Measurements from ENCODE around the gene MRPS18A.

- TF ChIP-seq EP300 (IDR thresholded peaks at IDR 0.05; ENCODE audit: borderline replicate concordance) (no peak), TAF1 (IDR thresholded peaks at IDR 0.05; ENCODE audit: low read depth) (no peak), RAD21 (IDR thresholded peaks at IDR 0.05; ENCODE audit: low read depth) (no peak), EGR1 (IDR thresholded peaks at IDR 0.05) (no peak), USF1 (IDR thresholded peaks at IDR 0.05) (no peak), TEAD4 (IDR thresholded peaks at IDR 0.05) (no peak), FOXM1 (IDR thresholded peaks at IDR 0.05; ENCODE audit: borderline replicate concordance, low read depth) (no peak), YY1 (IDR thresholded peaks at IDR 0.05; ENCODE audit: low read depth) (no peak), TCF12 (IDR thresholded peaks at IDR 0.05; ENCODE audit: low read depth) (no peak), ZBTB7A (IDR thresholded peaks at IDR 0.05; ENCODE audit: low read depth) (no peak)
- TF ChIP-seq, protein P1, sequence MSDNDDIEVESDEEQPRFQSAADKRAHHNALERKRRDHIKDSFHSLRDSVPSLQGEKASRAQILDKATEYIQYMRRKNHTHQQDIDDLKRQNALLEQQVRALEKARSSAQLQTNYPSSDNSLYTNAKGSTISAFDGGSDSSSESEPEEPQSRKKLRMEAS (IDR thresholded peaks at IDR 0.05): no peak
- TF ChIP-seq, protein P2, sequence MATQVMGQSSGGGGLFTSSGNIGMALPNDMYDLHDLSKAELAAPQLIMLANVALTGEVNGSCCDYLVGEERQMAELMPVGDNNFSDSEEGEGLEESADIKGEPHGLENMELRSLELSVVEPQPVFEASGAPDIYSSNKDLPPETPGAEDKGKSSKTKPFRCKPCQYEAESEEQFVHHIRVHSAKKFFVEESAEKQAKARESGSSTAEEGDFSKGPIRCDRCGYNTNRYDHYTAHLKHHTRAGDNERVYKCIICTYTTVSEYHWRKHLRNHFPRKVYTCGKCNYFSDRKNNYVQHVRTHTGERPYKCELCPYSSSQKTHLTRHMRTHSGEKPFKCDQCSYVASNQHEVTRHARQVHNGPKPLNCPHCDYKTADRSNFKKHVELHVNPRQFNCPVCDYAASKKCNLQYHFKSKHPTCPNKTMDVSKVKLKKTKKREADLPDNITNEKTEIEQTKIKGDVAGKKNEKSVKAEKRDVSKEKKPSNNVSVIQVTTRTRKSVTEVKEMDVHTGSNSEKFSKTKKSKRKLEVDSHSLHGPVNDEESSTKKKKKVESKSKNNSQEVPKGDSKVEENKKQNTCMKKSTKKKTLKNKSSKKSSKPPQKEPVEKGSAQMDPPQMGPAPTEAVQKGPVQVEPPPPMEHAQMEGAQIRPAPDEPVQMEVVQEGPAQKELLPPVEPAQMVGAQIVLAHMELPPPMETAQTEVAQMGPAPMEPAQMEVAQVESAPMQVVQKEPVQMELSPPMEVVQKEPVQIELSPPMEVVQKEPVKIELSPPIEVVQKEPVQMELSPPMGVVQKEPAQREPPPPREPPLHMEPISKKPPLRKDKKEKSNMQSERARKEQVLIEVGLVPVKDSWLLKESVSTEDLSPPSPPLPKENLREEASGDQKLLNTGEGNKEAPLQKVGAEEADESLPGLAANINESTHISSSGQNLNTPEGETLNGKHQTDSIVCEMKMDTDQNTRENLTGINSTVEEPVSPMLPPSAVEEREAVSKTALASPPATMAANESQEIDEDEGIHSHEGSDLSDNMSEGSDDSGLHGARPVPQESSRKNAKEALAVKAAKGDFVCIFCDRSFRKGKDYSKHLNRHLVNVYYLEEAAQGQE (IDR thresholded peaks at IDR 0.05; ENCODE audit: low read depth): no peak
Observed at GRCh38 chr6:43681303-43681702, 6.3 kb downstream of the MRPS18A start.

All from Ishikawa (cell line).